Stimulated activated naive CD4-positive, alpha-beta T cell treated with Interleukin-2 at 50 U/mL for 16 hours (primary cell): ENCODE results near the gene HMGN4.
A peak's percentile ranks its signal among the peaks of the same experiment; 100 is the strongest.
"Not testable (repeated sequence)": the region's sequence is repeated elsewhere in the genome, so short reads cannot be mapped to it uniquely, and the experiment has no call there.

Source experiments
- DNase-seq: peaks from one replicate; lab custom pipeline; 2025; lab: John Stamatoyannopoulos, UW

The HMGN4 gene

GRCh38 chr6:26522486-26523228, 15.5 kb upstream of the HMGN4 start:
- DNase-seq = not testable (repeated sequence)

- DNase-seq = not testable (repeated sequence)
These were observed 13.9 kb upstream of the HMGN4 start for GRCh38 chr6:26524314-26524713.

- no peak for DNase-seq
These were observed 13.3 kb upstream of the HMGN4 start for GRCh38 chr6:26524722-26525370.

- DNase-seq = no peak
These were observed 12.3 kb upstream of the HMGN4 start for GRCh38 chr6:26525838-26526237.

GRCh38 chr6:26526928-26527327, 11.2 kb upstream of the HMGN4 start:
- DNase-seq = no peak

GRCh38 chr6:26530203-26530602, 8.0 kb upstream of the HMGN4 start:
- no peak for DNase-seq

- DNase-seq = no peak
These were observed 6.3 kb upstream of the HMGN4 start for GRCh38 chr6:26531897-26532296.

- peak; percentile 83 for DNase-seq
These were observed 5.3 kb upstream of the HMGN4 start for GRCh38 chr6:26532699-26533531.

- DNase-seq = no peak
These were observed 4.6 kb upstream of the HMGN4 start for GRCh38 chr6:26533532-26533931.

- no peak for DNase-seq
These were observed 3.3 kb upstream of the HMGN4 start for GRCh38 chr6:26534681-26535465.

- peak; percentile 33 for DNase-seq
These were observed 1.5 kb upstream of the HMGN4 start for GRCh38 chr6:26536571-26537159.

- peak; percentile 84 for DNase-seq
These were observed 863 bp upstream of the HMGN4 start for GRCh38 chr6:26537160-26537845.

GRCh38 chr6:26538572-26538902, 371 bp downstream of the HMGN4 start:
- no peak for DNase-seq

- no peak for DNase-seq
These were observed 977 bp downstream of the HMGN4 start for GRCh38 chr6:26539071-26539615.

GRCh38 chr6:26541579-26541978, 3.4 kb downstream of the HMGN4 start:
- DNase-seq = no peak

- DNase-seq = no peak
These were observed 5.8 kb downstream of the HMGN4 start for GRCh38 chr6:26543953-26544352.

GRCh38 chr6:26544473-26544872, 6.3 kb downstream of the HMGN4 start:
- no peak for DNase-seq

GRCh38 chr6:26545627-26546026, 7.5 kb downstream of the HMGN4 start:
- DNase-seq = no peak

GRCh38 chr6:26547363-26547762, 9.2 kb downstream of the HMGN4 start:
- not testable (repeated sequence) for DNase-seq

GRCh38 chr6:26550250-26550993, 12.3 kb downstream of the HMGN4 start:
- DNase-seq = peak; percentile 58
